HEK293 (cell line): ENCODE results near the gene BHMT2.

Experiments used
- CTCF ChIP-seq: fragments of 450-650 bp; formaldehyde crosslinking; IDR thresholded peaks from 2 replicates; pipeline ENCODE4 v1.5.1; 2016; ENCODE audit warnings: missing biosample characterization, missing genetic modification characterization
- HOXC10 ChIP-seq: sonication (generic); formaldehyde crosslinking; IDR thresholded peaks from 2 replicates; pipeline ENCODE4 v1.8.1; 2023; ENCODE audit warnings: mild to moderate bottlenecking, missing genetic modification reagents
- ZBTB49 ChIP-seq: fragments of 450-650 bp; formaldehyde crosslinking; IDR thresholded peaks from 2 replicates; pipeline ENCODE4 v1.5.1; 2016; ENCODE audit warnings: missing biosample characterization, missing genetic modification characterization, low read depth
- ZFP41 ChIP-seq: fragments of 450-650 bp; formaldehyde crosslinking; IDR thresholded peaks from 2 replicates; pipeline ENCODE4 v1.5.1; 2016; ENCODE audit warnings: missing biosample characterization, missing genetic modification characterization, borderline replicate concordance
- ZNF10 ChIP-seq: fragments of 450-650 bp; formaldehyde crosslinking; IDR thresholded peaks from 2 replicates; pipeline ENCODE4 v1.5.1; 2017; ENCODE audit warnings: missing biosample characterization, missing genetic modification characterization
- ZNF280C ChIP-seq: fragments of 450-650 bp; formaldehyde crosslinking; IDR thresholded peaks from 2 replicates; pipeline ENCODE4 v1.5.1; 2016; ENCODE audit warnings: missing biosample characterization, missing genetic modification characterization
- ZNF560 ChIP-seq: fragments of 450-650 bp; formaldehyde crosslinking; IDR thresholded peaks from 2 replicates; pipeline ENCODE4 v1.5.1; 2017; ENCODE audit warnings: missing biosample characterization, missing genetic modification characterization, borderline replicate concordance

- TF ChIP-seq ZBTB49, result no peak
- no peak for TF ChIP-seq ZNF280C (tag by site-specific recombination)
- no peak for TF ChIP-seq ZNF10 (tag by site-specific recombination)
- TF ChIP-seq ZFP41 (tag by site-specific recombination), result no peak
- TF ChIP-seq ZNF560 (tag by site-specific recombination), result no peak
- no peak for TF ChIP-seq CTCF
- TF ChIP-seq HOXC10 (CRISPR knock-in tag), result no peak
Observed at GRCh38 chr5:79022771-79023170, 46.8 kb upstream of the BHMT2 start.
